ENCODE measurements around the gene ANKRD39.
"Not testable (repeated sequence)": the region's sequence is repeated elsewhere in the genome, so short reads cannot be mapped to it uniquely, and the experiment has no call there.

ANKRD39 gene

DNA sequence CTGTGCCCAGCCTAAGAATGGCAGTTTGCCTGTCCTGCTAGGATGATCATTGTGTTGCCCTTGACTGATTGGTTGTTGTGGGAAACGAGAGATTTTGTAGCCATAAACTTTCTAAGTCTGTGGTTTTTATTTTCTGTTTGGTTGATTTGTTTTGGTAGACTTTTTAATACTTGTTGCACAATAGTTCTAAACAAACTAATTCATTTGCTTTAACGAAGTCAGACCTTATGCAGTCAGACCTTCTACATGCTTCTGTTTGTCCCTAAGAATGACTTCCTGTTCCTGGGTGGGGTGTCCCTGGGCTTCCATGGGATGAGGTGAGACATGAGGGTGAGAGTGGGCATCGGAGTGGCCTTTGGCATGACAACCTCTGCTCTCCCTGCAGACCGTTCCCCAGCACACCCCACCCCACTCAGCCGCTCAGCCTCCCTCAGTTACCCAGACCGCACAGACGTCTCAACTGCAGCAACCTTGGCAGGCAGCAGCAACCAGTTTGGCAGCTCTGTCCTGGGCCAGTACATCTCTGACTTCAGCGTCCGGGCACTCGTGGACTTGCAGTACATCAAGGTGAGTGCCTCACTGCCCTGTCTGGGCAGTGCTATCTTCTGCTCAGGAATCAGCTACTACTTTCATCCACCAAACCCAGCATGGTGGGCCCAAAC is 49.5 kb downstream of the ANKRD39 start:
- Mint-ChIP-seq H3K27me3 (ENCODE audit: low read depth, poor library complexity) (peaks cover 8% of the 10 kb centered on the region), H3K4me1 (no peaks in the 10 kb centered on the region), H3K36me3 (ENCODE audit: low read depth) (peaks cover 15% of the 10 kb centered on the region), H3K27ac (no peak overlapping the region), H3K9me3 (peaks cover 6% of the 10 kb centered on the region), H3K4me3 (no peak overlapping the region)
- DNase-seq = no peak
- TF ChIP-seq CTCF (IDR thresholded peaks at IDR 0.05) = no peak

DNA sequence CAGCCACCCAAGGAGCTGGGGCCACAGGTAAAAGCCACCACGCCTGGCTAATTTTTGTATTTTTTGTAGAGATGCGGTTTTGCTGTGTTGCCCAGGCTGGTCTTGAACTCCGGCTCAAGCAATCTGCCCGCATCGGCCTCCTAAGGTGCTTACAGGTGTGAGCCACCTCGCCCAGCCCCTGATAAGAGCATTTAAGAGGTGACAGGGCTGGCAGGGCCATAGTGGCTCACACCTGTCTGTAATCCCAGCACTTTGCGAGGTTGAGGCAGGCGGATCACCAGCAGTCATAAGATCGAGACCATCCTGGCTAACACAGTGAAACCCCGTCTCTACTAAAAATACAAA is 50.7 kb downstream of the ANKRD39 start:
- H3K4me1 Mint-ChIP-seq = no peaks in the 10 kb centered on the region
- DNase-seq = no peak
- peaks cover 15% of the 10 kb centered on the region for H3K36me3 Mint-ChIP-seq (ENCODE audit: low read depth)
- no peak overlapping the region for H3K4me3 Mint-ChIP-seq
- H3K27ac Mint-ChIP-seq = no peak overlapping the region
- TF ChIP-seq CTCF (IDR thresholded peaks at IDR 0.05) = no peak
- H3K9me3 Mint-ChIP-seq = peaks cover 6% of the 10 kb centered on the region
- peaks cover 12% of the 10 kb centered on the region for H3K27me3 Mint-ChIP-seq (ENCODE audit: low read depth, poor library complexity)

DNA sequence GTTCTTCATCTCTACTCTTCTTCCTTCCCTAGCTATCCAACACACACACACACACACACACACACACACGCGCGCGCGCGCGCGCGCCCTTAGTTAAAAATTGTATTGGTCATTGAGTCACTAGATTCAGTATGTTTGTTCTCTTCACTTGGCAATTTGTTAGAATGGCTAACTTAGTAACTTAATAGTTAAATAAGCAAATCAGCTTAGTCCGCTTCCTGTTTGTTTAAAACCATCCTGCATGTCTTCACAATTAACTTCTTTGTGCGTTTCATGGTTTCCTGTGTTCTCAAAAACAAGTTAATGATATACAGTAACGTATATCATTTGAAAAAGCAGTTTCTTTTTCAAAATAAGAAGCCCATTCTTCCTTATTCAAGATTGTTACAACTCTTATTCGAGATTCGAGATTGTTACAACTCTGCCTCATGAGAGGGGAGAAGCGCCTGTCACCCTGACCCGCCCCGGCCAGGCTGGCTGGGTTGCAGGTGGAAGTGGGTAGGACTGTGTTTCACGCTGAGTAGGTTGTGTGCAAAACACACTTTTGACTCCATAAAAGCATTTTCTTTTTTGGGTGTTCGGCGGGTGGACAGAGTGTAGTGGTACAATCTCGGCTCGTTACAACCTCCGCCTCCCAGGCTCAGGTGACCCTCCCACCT is 51.2 kb downstream of the ANKRD39 start:
- no peaks in the 10 kb centered on the region for H3K4me1 Mint-ChIP-seq
- peaks cover 6% of the 10 kb centered on the region for H3K9me3 Mint-ChIP-seq
- DNase-seq = no peak
- no peak for TF ChIP-seq CTCF (IDR thresholded peaks at IDR 0.05)
- no peak overlapping the region for H3K27ac Mint-ChIP-seq
- no peak overlapping the region for H3K4me3 Mint-ChIP-seq
- peaks cover 15% of the 10 kb centered on the region for H3K36me3 Mint-ChIP-seq (ENCODE audit: low read depth)
- peaks cover 12% of the 10 kb centered on the region for H3K27me3 Mint-ChIP-seq (ENCODE audit: low read depth, poor library complexity)

GRCh38 chr2:96805946-96806345 is 51.9 kb downstream of the ANKRD39 start:
- not testable (repeated sequence) for H3K9me3 Mint-ChIP-seq, H3K27ac Mint-ChIP-seq, H3K4me3 Mint-ChIP-seq, DNase-seq, H3K4me1 Mint-ChIP-seq
- Mint-ChIP-seq H3K36me3 (ENCODE audit: low read depth) (peaks cover 15% of the 10 kb centered on the region), H3K27me3 (ENCODE audit: low read depth, poor library complexity) (peaks cover 12% of the 10 kb centered on the region)

GRCh38 chr2:96804986-96805385 is 52.8 kb downstream of the ANKRD39 start:
- H3K4me1 Mint-ChIP-seq = no peaks in the 10 kb centered on the region
- H3K4me3 Mint-ChIP-seq = no peak overlapping the region
- no peak overlapping the region for H3K27ac Mint-ChIP-seq
- H3K27me3 Mint-ChIP-seq (ENCODE audit: low read depth, poor library complexity) = peaks cover 12% of the 10 kb centered on the region
- H3K9me3 Mint-ChIP-seq = peaks cover 6% of the 10 kb centered on the region
- H3K36me3 Mint-ChIP-seq (ENCODE audit: low read depth) = peaks cover 15% of the 10 kb centered on the region
- no peak for TF ChIP-seq CTCF (IDR thresholded peaks at IDR 0.05)
- DNase-seq = no peak

GRCh38 chr2:96802721-96803120 is 55.1 kb downstream of the ANKRD39 start:
- Mint-ChIP-seq H3K36me3 (ENCODE audit: low read depth) (peaks cover 9% of the 10 kb centered on the region), H3K4me1 (no peaks in the 10 kb centered on the region), H3K27ac (no peak overlapping the region), H3K27me3 (ENCODE audit: low read depth, poor library complexity) (peaks cover 9% of the 10 kb centered on the region), H3K9me3 (peaks cover 6% of the 10 kb centered on the region), H3K4me3 (no peak overlapping the region)
- TF ChIP-seq CTCF (IDR thresholded peaks at IDR 0.05) = no peak
- no peak for DNase-seq

Measured in nephron progenitor cell (in vitro differentiated cells).